A549 (cell line): Measurements from ENCODE around the gene PGGHG. TPM values are rescaled to one million over a fixed set of nuclear protein-coding genes. Genes with fewer than 3 reads are reported as not detected.
"Not testable (repeated sequence)": the region's sequence is repeated elsewhere in the genome, so short reads cannot be mapped to it uniquely, and the experiment has no call there.

Source experiments
- ATAC-seq, 2 experiments: fragments of 200-7000 bp in 1 of 2; fragments of >200 bp in 1 of 2; cut with Nextera tagmentation in 1 of 2; cut with Tn5 transposase in 1 of 2; 3 replicates each; pipeline versions ENCODE4 v1.8.0 to v1.9.1; 2018 to 2020; ENCODE audit warnings: mild to moderate bottlenecking in 1 of 2, moderate library complexity in 1 of 2
- CTCF ChIA-PET: fragments of 300-600 bp; sonication (Branson Sonifier 250); formaldehyde crosslinking; extraction: SDS; loops from one replicate; lab custom pipeline; 2021; ENCODE audit warnings: antibody characterized with exemption, inconsistent platforms; lab: Yijun Ruan, JAX
- POLR2A ChIA-PET: fragments of 350-600 bp; formaldehyde crosslinking; extraction: SDS; loops from one replicate; lab custom pipeline; 2021; ENCODE audit warnings: antibody characterized with exemption, inconsistent platforms; lab: Yijun Ruan, JAX
- DNase-seq, 2 experiments: peaks; one replicate each; pipeline versions ENCODE4 v3.0.0 to v3.0.0-alpha.2; 2011 to 2016; ENCODE audit warnings: low read depth in 1 of 2, low spot score in 1 of 2
- FAIRE-seq: peaks from 2 replicates; lab custom pipeline; 2011; peaks lifted over from hg19 to GRCh38; lab: Jason Lieb, UNC
- H3K27ac ChIP-seq, 2 experiments: fragments of >200 bp; sonication (Bioruptor Twin); formaldehyde crosslinking; 3 replicates each; pipeline ENCODE4 v1.5.1; 2016 to 2017
- H3K4me1 ChIP-seq: fragments of >200 bp; sonication (Bioruptor Twin); formaldehyde crosslinking; 3 replicates; pipeline ENCODE4 v1.6.1; 2016
- H3K4me2 ChIP-seq: fragments of >200 bp; sonication (Bioruptor Twin); formaldehyde crosslinking; 3 replicates; pipeline ENCODE4 v1.6.1; 2016
- H3K4me3 ChIP-seq: fragments of >200 bp; sonication (Bioruptor Twin); formaldehyde crosslinking; 3 replicates; pipeline ENCODE4 v1.5.1; 2016
- H3K9me3 ChIP-seq: fragments of >200 bp; sonication (Bioruptor Twin); formaldehyde crosslinking; 3 replicates; pipeline ENCODE4 v1.6.1; 2016
- CBX8 ChIP-seq: fragments of 200-600 bp; sonication (generic); IDR thresholded peaks from 2 replicates; pipeline ENCODE4 v1.6.1; 2016
- CEBPB ChIP-seq, 2 experiments: fragments of >200 bp in 1 of 2; sonication (Bioruptor Twin) in 1 of 2; formaldehyde crosslinking in 1 of 2; IDR thresholded peaks; 2 replicates each; pipeline ENCODE4 v1.6.1; 2012 to 2016
- E2F6 ChIP-seq: IDR thresholded peaks from 2 replicates; pipeline ENCODE4 v1.6.1; 2012; ENCODE audit warnings: low read depth, borderline replicate concordance
- EHMT2 ChIP-seq: fragments of 200-600 bp; sonication (generic); IDR thresholded peaks from 2 replicates; pipeline ENCODE4 v1.6.1; 2016; ENCODE audit warnings: antibody characterized with exemption, low read depth, mild to moderate bottlenecking, moderate library complexity
- ESRRA ChIP-seq: fragments of 150-350 bp; IDR thresholded peaks from 2 replicates; pipeline ENCODE4 v1.6.1; 2014; ENCODE audit warnings: mild to moderate bottlenecking, low read length, borderline replicate concordance
- HOXB5 ChIP-seq: fragments of 250-450 bp; sonication (Bioruptor Pico); IDR thresholded peaks from 2 replicates; pipeline ENCODE4 v1.5.0; 2020; ENCODE audit warnings: mild to moderate bottlenecking, moderate library complexity
- KDM1A ChIP-seq: fragments of 200-600 bp; sonication (generic); IDR thresholded peaks from 2 replicates; pipeline ENCODE4 v1.6.1; 2016; ENCODE audit warnings: low read depth, mild to moderate bottlenecking
- PHF8 ChIP-seq: fragments of 200-600 bp; sonication (generic); IDR thresholded peaks from 2 replicates; pipeline ENCODE4 v1.6.1; 2016; ENCODE audit warnings: low read depth, mild to moderate bottlenecking, antibody characterized with exemption, moderate library complexity, borderline replicate concordance
- POLR2AphosphoS2 ChIP-seq: conservative IDR thresholded peaks from 2 replicates; pipeline ENCODE4 v1.6.1; 2012; ENCODE audit warnings: low read length, improper control_type of control experiment, inconsistent platforms
- RARB ChIP-seq: fragments of 250-450 bp; sonication (Bioruptor Pico); IDR thresholded peaks from 2 replicates; pipeline ENCODE4 v1.8.0; 2021; ENCODE audit warnings: mild to moderate bottlenecking, moderate library complexity
- RNF2 ChIP-seq: fragments of 200-600 bp; sonication (generic); IDR thresholded peaks from 2 replicates; pipeline ENCODE4 v1.6.1; 2016; ENCODE audit warnings: low read depth, mild to moderate bottlenecking, antibody characterized with exemption, moderate library complexity, borderline replicate concordance
- SMC3 ChIP-seq: fragments of >200 bp; sonication (Bioruptor Twin); formaldehyde crosslinking; IDR thresholded peaks from 3 replicates; pipeline ENCODE4 v1.6.1; 2018; ENCODE audit warnings: inconsistent platforms
- TFCP2L1 ChIP-seq: fragments of 250-450 bp; sonication (Bioruptor Pico); IDR thresholded peaks from 2 replicates; pipeline ENCODE4 v1.5.0; 2021; ENCODE audit warnings: mild to moderate bottlenecking
- ZNF302 ChIP-seq: fragments of 250-450 bp; sonication (Bioruptor Pico); IDR thresholded peaks from 2 replicates; pipeline ENCODE4 v1.9.0; 2021; ENCODE audit warnings: inconsistent platforms, mild to moderate bottlenecking, moderate library complexity
- ZSCAN20 ChIP-seq: fragments of 250-450 bp; sonication (Bioruptor Pico); IDR thresholded peaks from 2 replicates; pipeline ENCODE4 v1.8.0; 2022; ENCODE audit warnings: mild to moderate bottlenecking, moderate library complexity
- WGBS: methylation state at CpG from one replicate; pipeline ENCODE4 v1.1.6; 2017; ENCODE audit errors: missing lambda C conversion rate; 5-methylcytosine and 5-hydroxymethylcytosine counted together
- polyA plus RNA-seq, 4 experiments: library from polyadenylated mRNA; depleted of rRNA in 3 of 4; stranded (reverse); fragments of >200 nt; fragmentation: RNase III in 1 of 4; extraction: RNeasy Plus Mini Kit Qiagen cat#74134 plus additional on column Dnase treatment in 1 of 4; gene quantifications; 2 replicates in 3 of 4; 3 replicates in 1 of 4; pipeline ENCODE4 v1.2.3, GENCODE V29; 2011 to 2017
- TF ChIP-seq, protein P1 (sequence below): fragments of 250-450 bp; sonication (Bioruptor Pico); IDR thresholded peaks from 2 replicates; pipeline ENCODE4 v1.5.0; 2021; ENCODE audit warnings: mild to moderate bottlenecking, moderate library complexity, borderline replicate concordance
- TF ChIP-seq, protein P2 (sequence below): fragments of >200 bp; sonication (Bioruptor Twin); formaldehyde crosslinking; IDR thresholded peaks from 3 replicates; pipeline ENCODE4 v1.5.1; 2016

The PGGHG gene
- polyA plus RNA-seq, 2 of the 4 experiments (the other 2 are of a cell fraction): 7.2 to 19.5 TPM

GRCh38 chr11:324156-324555, 35.2 kb downstream of the PGGHG start:
- no peak overlapping the region for H3K4me2 ChIP-seq
- peaks cover 18% of the 10 kb centered on the region; the same call in 2 of the 3 replicates for H3K4me1 ChIP-seq
- DNase-seq (no peak), ATAC-seq (no peak), FAIRE-seq (no peak)
- 77% methylated on average over 11 of the region's 11 CpGs for WGBS
- CTCF ChIA-PET: interaction anchor here (0.8 to 1.4 kb wide), 5 partner anchors 12 to 74 kb away, joined by 3 to 5 read pairs (median 3); no protein-coding TSS in a partner anchor
- TF ChIP-seq POLR2AphosphoS2 (no peak), E2F6 (no peak), ZSCAN20 (CRISPR knock-in tag) (no peak), EHMT2 (no peak), RARB (no peak), ZNF302 (CRISPR knock-in tag) (no peak), SMC3 (no peak), RNF2 (no peak), CBX8 (no peak), TFCP2L1 (CRISPR knock-in tag) (no peak), HOXB5 (CRISPR knock-in tag) (no peak), KDM1A (no peak), CEBPB (IDR thresholded peaks at IDR 0.05) (no peak), ESRRA (no peak), PHF8 (no peak)
- TF ChIP-seq, protein P1, sequence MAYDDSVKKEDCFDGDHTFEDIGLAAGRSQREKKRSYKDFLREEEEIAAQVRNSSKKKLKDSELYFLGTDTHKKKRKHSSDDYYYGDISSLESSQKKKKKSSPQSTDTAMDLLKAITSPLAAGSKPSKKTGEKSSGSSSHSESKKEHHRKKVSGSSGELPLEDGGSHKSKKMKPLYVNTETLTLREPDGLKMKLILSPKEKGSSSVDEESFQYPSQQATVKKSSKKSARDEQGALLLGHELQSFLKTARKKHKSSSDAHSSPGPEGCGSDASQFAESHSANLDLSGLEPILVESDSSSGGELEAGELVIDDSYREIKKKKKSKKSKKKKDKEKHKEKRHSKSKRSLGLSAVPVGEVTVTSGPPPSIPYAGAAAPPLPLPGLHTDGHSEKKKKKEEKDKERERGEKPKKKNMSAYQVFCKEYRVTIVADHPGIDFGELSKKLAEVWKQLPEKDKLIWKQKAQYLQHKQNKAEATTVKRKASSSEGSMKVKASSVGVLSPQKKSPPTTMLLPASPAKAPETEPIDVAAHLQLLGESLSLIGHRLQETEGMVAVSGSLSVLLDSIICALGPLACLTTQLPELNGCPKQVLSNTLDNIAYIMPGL (CRISPR knock-in tag): no peak
- TF ChIP-seq, protein P2, sequence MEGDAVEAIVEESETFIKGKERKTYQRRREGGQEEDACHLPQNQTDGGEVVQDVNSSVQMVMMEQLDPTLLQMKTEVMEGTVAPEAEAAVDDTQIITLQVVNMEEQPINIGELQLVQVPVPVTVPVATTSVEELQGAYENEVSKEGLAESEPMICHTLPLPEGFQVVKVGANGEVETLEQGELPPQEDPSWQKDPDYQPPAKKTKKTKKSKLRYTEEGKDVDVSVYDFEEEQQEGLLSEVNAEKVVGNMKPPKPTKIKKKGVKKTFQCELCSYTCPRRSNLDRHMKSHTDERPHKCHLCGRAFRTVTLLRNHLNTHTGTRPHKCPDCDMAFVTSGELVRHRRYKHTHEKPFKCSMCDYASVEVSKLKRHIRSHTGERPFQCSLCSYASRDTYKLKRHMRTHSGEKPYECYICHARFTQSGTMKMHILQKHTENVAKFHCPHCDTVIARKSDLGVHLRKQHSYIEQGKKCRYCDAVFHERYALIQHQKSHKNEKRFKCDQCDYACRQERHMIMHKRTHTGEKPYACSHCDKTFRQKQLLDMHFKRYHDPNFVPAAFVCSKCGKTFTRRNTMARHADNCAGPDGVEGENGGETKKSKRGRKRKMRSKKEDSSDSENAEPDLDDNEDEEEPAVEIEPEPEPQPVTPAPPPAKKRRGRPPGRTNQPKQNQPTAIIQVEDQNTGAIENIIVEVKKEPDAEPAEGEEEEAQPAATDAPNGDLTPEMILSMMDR: no peak
- POLR2A ChIA-PET: no interaction called here
- H3K4me3 ChIP-seq: no peak overlapping the region
- H3K27ac ChIP-seq: no peak overlapping the region
- no peaks in the 10 kb centered on the region for H3K9me3 ChIP-seq

DNA sequence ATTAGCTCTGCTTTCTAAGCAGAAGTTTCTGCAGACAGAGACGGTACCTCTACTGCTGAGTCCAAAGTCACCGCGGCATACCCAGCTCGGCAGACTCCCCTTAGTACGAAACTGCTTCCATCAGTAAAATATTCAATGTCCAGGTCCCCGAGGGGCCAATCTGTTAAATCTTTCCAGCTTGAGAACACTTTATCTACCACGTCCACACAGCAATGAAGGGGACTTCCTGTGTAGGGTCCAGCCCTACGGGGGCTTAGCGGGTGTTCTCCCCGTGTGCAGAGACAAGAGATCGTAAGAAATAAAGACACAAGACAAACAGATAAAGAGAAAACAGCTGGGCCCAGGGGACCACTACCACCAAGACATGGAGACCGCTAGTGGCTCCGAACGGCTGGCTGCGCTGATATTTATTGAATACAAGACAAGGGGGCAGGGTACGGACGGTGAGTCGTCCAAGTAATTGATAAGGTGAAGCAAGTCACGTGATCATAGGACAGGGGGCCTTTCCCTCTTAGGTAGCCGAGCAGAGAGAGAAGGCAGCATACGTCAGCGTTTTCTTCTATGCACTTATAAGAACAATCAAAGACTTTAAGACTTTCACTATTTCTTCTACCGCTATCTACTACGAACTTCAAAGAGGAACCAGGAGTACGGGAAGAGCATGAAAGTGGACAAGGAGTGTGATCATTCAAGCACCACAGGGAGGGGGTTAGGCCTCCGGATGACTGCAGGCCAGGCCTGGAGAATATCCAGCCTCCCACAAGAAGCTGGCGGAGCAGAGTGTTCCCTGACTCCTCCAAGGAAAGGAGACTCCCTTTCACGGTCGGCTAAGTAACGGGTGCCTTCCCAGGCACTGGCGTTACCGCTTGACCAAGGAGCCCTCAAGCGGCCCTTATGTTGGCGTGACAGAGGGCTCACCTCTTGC, 35.9 kb downstream of the PGGHG start:
- FAIRE-seq, ATAC-seq, H3K9me3 ChIP-seq, H3K4me2 ChIP-seq, H3K4me3 ChIP-seq, DNase-seq, POLR2A ChIA-PET, H3K27ac ChIP-seq: not testable (repeated sequence)
- CTCF ChIA-PET: interaction anchor here (0.8 to 1.4 kb wide), 6 partner anchors 9 to 74 kb away, joined by 3 to 5 read pairs (median 4); no protein-coding TSS in a partner anchor
- H3K4me1 ChIP-seq: peaks cover 14% of the 10 kb centered on the region; the same call in 2 of the 3 replicates
- 78% methylated on average over 27 of the region's 34 CpGs for WGBS
